ES-I3 (cell line): Measurements from ENCODE around the gene CHST8.
A peak's percentile ranks its signal among the peaks of the same experiment; 100 is the strongest.

Source experiments
- H3K36me3 ChIP-seq: 2 replicates; pipeline ENCODE4 v1.6.1; 2013; ENCODE audit warnings: mild to moderate bottlenecking, low read length, control low read depth, moderate library complexity; ENCODE audit not compliant: insufficient read depth
- H3K4me1 ChIP-seq: 2 replicates; pipeline ENCODE4 v1.6.1; 2013; ENCODE audit warnings: mild to moderate bottlenecking, control low read depth, low read length; ENCODE audit not compliant: insufficient read depth
- H3K9ac ChIP-seq: 2 replicates; pipeline ENCODE4 v1.6.1; 2013; ENCODE audit warnings: low read depth, mild to moderate bottlenecking, low read length, moderate library complexity
- H3K9me3 ChIP-seq: 2 replicates; pipeline ENCODE4 v1.6.1; 2013; ENCODE audit warnings: mild to moderate bottlenecking, low read length, moderate library complexity; ENCODE audit not compliant: control insufficient read depth, insufficient read depth

The CHST8 gene, protein sequence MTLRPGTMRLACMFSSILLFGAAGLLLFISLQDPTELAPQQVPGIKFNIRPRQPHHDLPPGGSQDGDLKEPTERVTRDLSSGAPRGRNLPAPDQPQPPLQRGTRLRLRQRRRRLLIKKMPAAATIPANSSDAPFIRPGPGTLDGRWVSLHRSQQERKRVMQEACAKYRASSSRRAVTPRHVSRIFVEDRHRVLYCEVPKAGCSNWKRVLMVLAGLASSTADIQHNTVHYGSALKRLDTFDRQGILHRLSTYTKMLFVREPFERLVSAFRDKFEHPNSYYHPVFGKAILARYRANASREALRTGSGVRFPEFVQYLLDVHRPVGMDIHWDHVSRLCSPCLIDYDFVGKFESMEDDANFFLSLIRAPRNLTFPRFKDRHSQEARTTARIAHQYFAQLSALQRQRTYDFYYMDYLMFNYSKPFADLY

GRCh38 chr19:33621811-33622504, at the start of gene CHST8:
CHST8 (plus strand) TSS chr19:33621953; CDS start chr19:33689262, 67,309 bp downstream.
- H3K4me1 ChIP-seq: peaks cover 13% of the 10 kb centered on the region
- no peaks in the 10 kb centered on the region for H3K36me3 ChIP-seq
- no peaks in the 10 kb centered on the region for H3K9me3 ChIP-seq
- H3K9ac ChIP-seq: peak within 1 kb of the TSS; percentile 84

- Histone ChIP-seq H3K4me1 (peaks cover 10% of the 10 kb centered on the region; the same call in 1 of the 2 replicates), H3K9me3 (no peaks in the 10 kb centered on the region; the same call in 1 of the 2 replicates), H3K36me3 (no peaks in the 10 kb centered on the region), H3K9ac (no peak overlapping the region)
Measured at GRCh38 chr19:33572929-33573328, 48.8 kb upstream of the CHST8 start.

GRCh38 chr19:33574824-33575223, 46.9 kb upstream of the CHST8 start:
- Histone ChIP-seq H3K9me3 (no peaks in the 10 kb centered on the region; the same call in 1 of the 2 replicates), H3K36me3 (no peaks in the 10 kb centered on the region), H3K4me1 (peaks cover 7% of the 10 kb centered on the region; the same call in 1 of the 2 replicates), H3K9ac (no peak overlapping the region)

- Histone ChIP-seq H3K9ac (no peak overlapping the region), H3K9me3 (no peaks in the 10 kb centered on the region; the same call in 1 of the 2 replicates), H3K4me1 (no peaks in the 10 kb centered on the region), H3K36me3 (no peaks in the 10 kb centered on the region)
Measured at GRCh38 chr19:33578697-33579096, 43.1 kb upstream of the CHST8 start.

- Histone ChIP-seq H3K4me1 (no peaks in the 10 kb centered on the region), H3K36me3 (no peaks in the 10 kb centered on the region), H3K9me3 (no peaks in the 10 kb centered on the region), H3K9ac (no peak overlapping the region)
Measured at GRCh38 chr19:33580026-33580644, 41.6 kb upstream of the CHST8 start.

GRCh38 chr19:33580645-33581037, 41.1 kb upstream of the CHST8 start:
- Histone ChIP-seq H3K9ac (no peak overlapping the region), H3K4me1 (no peaks in the 10 kb centered on the region), H3K36me3 (no peaks in the 10 kb centered on the region), H3K9me3 (no peaks in the 10 kb centered on the region)

DNA sequence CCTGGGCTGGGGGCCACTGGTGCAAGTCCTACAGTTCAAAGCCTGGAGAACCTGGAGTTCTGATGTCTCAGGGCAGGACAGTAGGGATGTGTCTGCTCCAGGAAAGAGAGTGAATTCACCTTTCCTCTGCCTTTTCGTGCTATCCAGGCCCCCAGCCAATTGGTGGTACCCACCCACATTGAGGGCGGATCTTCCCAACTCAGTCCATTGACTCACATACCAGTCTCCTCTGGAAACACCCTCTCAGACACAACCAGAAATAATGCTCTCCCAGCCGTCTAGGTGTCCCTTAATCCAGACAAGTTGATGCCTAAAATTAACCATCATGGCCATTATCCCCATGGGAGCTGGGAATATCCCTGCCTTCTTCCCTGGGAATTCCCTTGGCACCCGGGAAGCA, 38.8 kb upstream of the CHST8 start:
- H3K36me3 ChIP-seq: no peaks in the 10 kb centered on the region
- H3K9me3 ChIP-seq: peaks cover 7% of the 10 kb centered on the region; the same call in 1 of the 2 replicates
- H3K4me1 ChIP-seq: no peaks in the 10 kb centered on the region
- no peak overlapping the region for H3K9ac ChIP-seq

GRCh38 chr19:33587150-33587549, 34.6 kb upstream of the CHST8 start:
- Histone ChIP-seq H3K4me1 (no peaks in the 10 kb centered on the region), H3K9ac (no peak overlapping the region), H3K9me3 (peaks cover 7% of the 10 kb centered on the region; the same call in 1 of the 2 replicates), H3K36me3 (no peaks in the 10 kb centered on the region)

GRCh38 chr19:33590224-33590623, 31.5 kb upstream of the CHST8 start:
- H3K36me3 ChIP-seq: no peaks in the 10 kb centered on the region
- H3K4me1 ChIP-seq: no peaks in the 10 kb centered on the region
- peaks cover 7% of the 10 kb centered on the region; the same call in 1 of the 2 replicates for H3K9me3 ChIP-seq

DNA sequence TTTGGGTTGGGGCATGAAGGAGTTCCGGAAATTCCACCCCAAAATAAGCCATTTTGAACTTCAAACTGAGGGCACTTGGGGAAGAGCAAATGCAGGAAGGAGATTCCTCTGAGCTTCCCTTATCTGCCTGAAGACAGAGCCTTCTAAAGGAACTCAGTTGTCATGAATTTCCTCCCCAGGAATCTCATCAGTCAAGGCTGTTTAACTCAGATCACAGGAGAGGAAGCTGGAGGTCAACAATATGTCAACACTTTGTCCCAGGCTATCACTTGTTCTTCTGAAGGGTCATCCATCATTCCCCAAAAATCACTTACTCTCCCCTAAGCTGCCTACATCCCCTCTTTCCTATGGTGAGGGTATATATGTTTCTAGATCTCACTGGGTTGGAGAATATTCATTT, 26.0 kb upstream of the CHST8 start:
- no peaks in the 10 kb centered on the region for H3K4me1 ChIP-seq
- peaks cover 8% of the 10 kb centered on the region; the same call in 1 of the 2 replicates for H3K9me3 ChIP-seq
- H3K9ac ChIP-seq: no peak overlapping the region
- no peaks in the 10 kb centered on the region for H3K36me3 ChIP-seq

More at GRCh38 chr19:33590224-33590623, 31.5 kb upstream of the CHST8 start:
- H3K9ac ChIP-seq: no peak overlapping the region

DNA sequence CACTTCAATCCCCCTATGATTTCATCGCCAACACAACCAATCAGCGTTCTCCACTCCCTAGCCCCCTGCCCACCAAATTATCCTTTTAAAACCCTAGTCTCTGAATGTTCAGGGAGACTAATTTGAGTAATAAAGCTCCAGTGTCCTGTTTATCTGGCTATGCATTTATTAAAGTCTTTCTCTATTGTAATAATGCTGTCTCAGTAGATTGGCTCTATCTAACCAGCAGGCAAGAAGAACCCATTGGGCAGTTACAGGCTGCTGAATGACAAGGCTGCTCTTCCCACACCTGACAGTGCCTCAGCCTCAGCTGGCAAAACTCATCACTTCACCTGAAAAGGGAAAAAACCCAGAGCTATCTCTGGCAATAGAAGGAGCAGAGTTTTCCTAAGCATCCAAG, 20.2 kb upstream of the CHST8 start:
- no peak overlapping the region for H3K9ac ChIP-seq
- peaks cover 15% of the 10 kb centered on the region; the same call in 1 of the 2 replicates for H3K9me3 ChIP-seq
- H3K36me3 ChIP-seq: no peaks in the 10 kb centered on the region
- H3K4me1 ChIP-seq: peaks cover 13% of the 10 kb centered on the region

GRCh38 chr19:33602576-33603204, 19.1 kb upstream of the CHST8 start:
- Histone ChIP-seq H3K4me1 (peaks cover 13% of the 10 kb centered on the region), H3K9ac (no peak overlapping the region), H3K9me3 (peaks cover 10% of the 10 kb centered on the region; the same call in 1 of the 2 replicates), H3K36me3 (no peaks in the 10 kb centered on the region)

- Histone ChIP-seq H3K9ac (no peak overlapping the region), H3K4me1 (peaks cover 13% of the 10 kb centered on the region), H3K9me3 (peaks cover 10% of the 10 kb centered on the region; the same call in 1 of the 2 replicates), H3K36me3 (no peaks in the 10 kb centered on the region)
Measured at GRCh38 chr19:33603377-33603776, 18.4 kb upstream of the CHST8 start.

- H3K4me1 ChIP-seq: peaks cover 13% of the 10 kb centered on the region
- H3K36me3 ChIP-seq: no peaks in the 10 kb centered on the region
- no peak overlapping the region for H3K9ac ChIP-seq
- H3K9me3 ChIP-seq: peaks cover 10% of the 10 kb centered on the region; the same call in 1 of the 2 replicates
Measured at GRCh38 chr19:33604651-33605050, 17.1 kb upstream of the CHST8 start.
